Common myeloid progenitor, CD34-positive (primary cell): Measurements from ENCODE around the gene MAPT.

ENCODE experiments used
- CTCF ChIA-PET: fragments of 350-600 bp; sonication (Branson Sonifier 250); formaldehyde crosslinking; loops from one replicate; lab custom pipeline; 2021; ENCODE audit warnings: antibody characterized with exemption; lab: Charles Lee
- POLR2A ChIA-PET: fragments of 350-600 bp; sonication (Branson Sonifier 250); formaldehyde crosslinking; loops from one replicate; lab custom pipeline; 2021; ENCODE audit warnings: antibody characterized with exemption; lab: Charles Lee
- DNase-seq, 3 donors: peaks; one replicate each; pipeline versions ENCODE4 v3.0.0 to v3.0.0-alpha.2; 2013
- H3K27ac ChIP-seq, 2 experiments: 1 replicate in 1 of 2; 2 replicates in 1 of 2; pipeline ENCODE4 v1.7.0; 2013; ENCODE audit warnings: inconsistent platforms in 2 of 2, low read length in 2 of 2, mild to moderate bottlenecking in 2 of 2, low read depth in 1 of 2, moderate library complexity in 1 of 2; ENCODE audit not compliant: severe bottlenecking in 2 of 2, insufficient read depth in 1 of 2, poor library complexity in 1 of 2
- H3K27me3 ChIP-seq, 5 experiments: replicated peaks in 2 of 5; 1 replicate in 3 of 5; 2 replicates in 2 of 5; pipeline versions ENCODE4 v1.6.1 to v1.7.0; 2013; ENCODE audit warnings: low read length in 4 of 5, mild to moderate bottlenecking in 2 of 5, moderate library complexity in 2 of 5, inconsistent platforms in 1 of 5; ENCODE audit not compliant: insufficient read depth in 5 of 5, control insufficient read depth in 4 of 5
- H3K36me3 ChIP-seq, 4 experiments: 1 replicate in 2 of 4; 2 replicates in 2 of 4; pipeline versions ENCODE4 v1.6.1 to v1.7.0; 2013; ENCODE audit warnings: low read length in 3 of 4, control low read depth in 1 of 4, mild to moderate bottlenecking in 1 of 4; ENCODE audit not compliant: control insufficient read depth in 4 of 4, insufficient read depth in 4 of 4
- H3K4me1 ChIP-seq, 4 experiments: 1 replicate in 3 of 4; 2 replicates in 1 of 4; pipeline versions ENCODE4 v1.6.1 to v1.7.1; 2013; ENCODE audit warnings: low read length in 3 of 4, mild to moderate bottlenecking in 3 of 4, control low read depth in 1 of 4, inconsistent platforms in 1 of 4, moderate library complexity in 1 of 4; ENCODE audit not compliant: control insufficient read depth in 4 of 4, insufficient read depth in 4 of 4; ENCODE audit errors: control extremely low read depth in 1 of 4
- H3K4me3 ChIP-seq, 7 experiments: 1 replicate in 4 of 7; 2 replicates in 3 of 7; pipeline versions ENCODE4 v1.5.1 to v1.7.0; 2013; ENCODE audit warnings: mild to moderate bottlenecking in 7 of 7, low read length in 6 of 7, moderate library complexity in 6 of 7, inconsistent platforms in 2 of 7, low read depth in 2 of 7, control low read depth in 1 of 7; ENCODE audit not compliant: insufficient read depth in 4 of 7, control insufficient read depth in 1 of 7; ENCODE audit errors: extremely low read depth in 1 of 7
- H3K9me3 ChIP-seq, 5 experiments: 1 replicate in 4 of 5; 2 replicates in 1 of 5; pipeline versions ENCODE4 v1.6.1 to v1.7.1; 2013; ENCODE audit warnings: low read length in 4 of 5, mild to moderate bottlenecking in 2 of 5, inconsistent platforms in 1 of 5, low read depth in 1 of 5, moderate library complexity in 1 of 5; ENCODE audit not compliant: control insufficient read depth in 4 of 5, insufficient read depth in 2 of 5; ENCODE audit errors: control extremely low read depth in 1 of 5
- WGBS: methylation state at CpG from one replicate; pipeline ENCODE4 v1.1.5; 2013; ENCODE audit not compliant: insufficient coverage; 5-methylcytosine and 5-hydroxymethylcytosine counted together

MAPT gene

GRCh38 chr17:46056800-46057304, 162.5 kb downstream of the MAPT start:
- ChIA-PET CTCF (interaction anchor here (0.8 to 2.8 kb wide), 4 partner anchors 13 to 58 kb away, joined by 3 to 15 read pairs (median 3); no protein-coding TSS in a partner anchor), POLR2A (interaction anchor here (0.7 kb wide), 1 partner anchor 58 kb away, joined by 6 read pairs; no protein-coding TSS in a partner anchor)
- peaks cover 6 to 63% (median 24%) of the 10 kb centered on the region in 4 experiments for H3K36me3 ChIP-seq
- no peaks in the 10 kb centered on the region for H3K27me3 ChIP-seq
- DNase-seq, result no peak
- WGBS, result 100% methylated on average over 1 of the region's 4 CpGs
- no peak overlapping the region for H3K4me3 ChIP-seq
- H3K27ac ChIP-seq, result no peak overlapping the region
- no peaks in the 10 kb centered on the region for H3K4me1 ChIP-seq
- H3K9me3 ChIP-seq, result no peaks in the 10 kb centered on the region

GRCh38 chr17:46057366-46057765, 163.0 kb downstream of the MAPT start:
- Histone ChIP-seq H3K9me3 (no peaks in the 10 kb centered on the region), H3K4me3 (no peak overlapping the region), H3K27me3 (no peaks in the 10 kb centered on the region), H3K27ac (no peak overlapping the region), H3K36me3 (peaks cover 6 to 60% (median 24%) of the 10 kb centered on the region in 4 experiments), H3K4me1 (no peaks in the 10 kb centered on the region)
- POLR2A ChIA-PET, result interaction anchor here (0.7 kb wide), 1 partner anchor 58 kb away, joined by 6 read pairs; no protein-coding TSS in a partner anchor
- 80% methylated on average over 3 of the region's 4 CpGs for WGBS
- DNase-seq, result no peak
- CTCF ChIA-PET, result interaction anchor here (0.9 to 2.8 kb wide), 4 partner anchors 10 to 58 kb away, joined by 3 to 15 read pairs (median 3); no protein-coding TSS in a partner anchor

- Histone ChIP-seq H3K27ac (no peak overlapping the region), H3K4me1 (no peaks in the 10 kb centered on the region), H3K27me3 (no peaks in the 10 kb centered on the region), H3K4me3 (no peak overlapping the region), H3K9me3 (no peaks in the 10 kb centered on the region), H3K36me3 (peaks cover 12 to 57% (median 27%) of the 10 kb centered on the region in 4 experiments)
- 92% methylated on average over 6 of the region's 6 CpGs for WGBS
- CTCF ChIA-PET, result interaction anchor here (0.9 to 2.1 kb wide), 6 partner anchors 9 to 30 kb away, joined by 3 to 7 read pairs (median 4); no protein-coding TSS in a partner anchor
- POLR2A ChIA-PET, result interaction anchor here (0.6 kb wide), 1 partner anchor 11 kb away, joined by 3 read pairs; no protein-coding TSS in a partner anchor
- DNase-seq, result peak in 1 of 3 donors; percentile 41
These were observed 165.1 kb downstream of the MAPT start for GRCh38 chr17:46059486-46059885.

- H3K27ac ChIP-seq, result no peak overlapping the region
- DNase-seq, result no peak
- POLR2A ChIA-PET, result no interaction called here
- H3K4me1 ChIP-seq, result no peaks in the 10 kb centered on the region
- peaks cover 12 to 63% (median 31%) of the 10 kb centered on the region in 4 experiments for H3K36me3 ChIP-seq
- no CpG with 5 or more reads among the region's 2 CpGs for WGBS
- no peaks in the 10 kb centered on the region for H3K9me3 ChIP-seq
- H3K27me3 ChIP-seq, result no peaks in the 10 kb centered on the region
- H3K4me3 ChIP-seq, result no peak overlapping the region
- CTCF ChIA-PET, result interaction anchor here (1.1 to 2.1 kb wide), 4 partner anchors 9 to 18 kb away, joined by 3 to 7 read pairs (median 4); no protein-coding TSS in a partner anchor
These were observed 166.1 kb downstream of the MAPT start for GRCh38 chr17:46060461-46060860.

GRCh38 chr17:46061435-46061834, 167.1 kb downstream of the MAPT start:
- 98% methylated on average over 4 of the region's 5 CpGs for WGBS
- H3K4me3 ChIP-seq, result no peak overlapping the region
- H3K27ac ChIP-seq, result no peak overlapping the region
- H3K36me3 ChIP-seq, result peaks cover 21 to 70% (median 37%) of the 10 kb centered on the region in 4 experiments
- ChIA-PET CTCF (interaction anchor here (0.7 to 1.0 kb wide), 3 partner anchors 10 to 125 kb away, joined by 3 read pairs; no protein-coding TSS in a partner anchor), POLR2A (no interaction called here)
- no peaks in the 10 kb centered on the region for H3K4me1 ChIP-seq
- no peaks in the 10 kb centered on the region for H3K27me3 ChIP-seq
- peak in 1 of 3 donors; percentile 28 for DNase-seq
- H3K9me3 ChIP-seq, result no peaks in the 10 kb centered on the region

- H3K4me1 ChIP-seq, result no peaks in the 10 kb centered on the region
- H3K36me3 ChIP-seq, result peaks cover 19 to 66% (median 40%) of the 10 kb centered on the region in 4 experiments
- ChIA-PET POLR2A (no interaction called here), CTCF (interaction anchor here (0.7 to 1.0 kb wide), 2 partner anchors 12 to 15 kb away, joined by 4 read pairs; no protein-coding TSS in a partner anchor)
- DNase-seq, result no peak
- no peak overlapping the region for H3K27ac ChIP-seq
- no peaks in the 10 kb centered on the region for H3K27me3 ChIP-seq
- 93% methylated on average over 2 of the region's 2 CpGs for WGBS
- no peaks in the 10 kb centered on the region for H3K9me3 ChIP-seq
- no peak overlapping the region for H3K4me3 ChIP-seq
These were observed 168.9 kb downstream of the MAPT start for GRCh38 chr17:46063241-46063640.

- Histone ChIP-seq H3K4me3 (no peak overlapping the region), H3K27me3 (no peaks in the 10 kb centered on the region), H3K27ac (peak overlapping the region in 1 of 2 experiments; percentile 43), H3K4me1 (no peaks in the 10 kb centered on the region), H3K9me3 (no peaks in the 10 kb centered on the region), H3K36me3 (peaks cover 19 to 64% (median 41%) of the 10 kb centered on the region in 4 experiments)
- CTCF ChIA-PET, result no interaction called here
- 100% methylated on average over 1 of the region's 1 CpG for WGBS
- DNase-seq, result no peak
- POLR2A ChIA-PET, result no interaction called here
These were observed 170.1 kb downstream of the MAPT start for GRCh38 chr17:46064460-46064859.
